Liver (tissue), 9 donors: Measurements from ENCODE around the gene CEND1. TPM values are rescaled to one million over a fixed set of nuclear protein-coding genes. Genes with fewer than 3 reads are reported as not detected.

Experiments used
- DNase-seq: peaks from one replicate; pipeline ENCODE4 v3.0.0-alpha.2; 2017; ENCODE audit warnings: low spot score
- H3K27ac ChIP-seq, 2 donors: one replicate each; pipeline ENCODE4 v1.7.0; 2013; ENCODE audit warnings: inconsistent platforms in 2 of 2, low read length in 2 of 2, control low read depth in 1 of 2, low read depth in 1 of 2, mild to moderate bottlenecking in 1 of 2
- H3K27me3 ChIP-seq, 4 donors: one replicate each; pipeline versions ENCODE4 v1.6.1 to v1.7.0; 2013; ENCODE audit warnings: low read length in 3 of 4, inconsistent platforms in 1 of 4, mild to moderate bottlenecking in 1 of 4, moderate library complexity in 1 of 4; ENCODE audit not compliant: control insufficient read depth in 4 of 4, insufficient read depth in 4 of 4
- H3K36me3 ChIP-seq, 4 donors: one replicate each; pipeline versions ENCODE4 v1.6.1 to v1.7.0; 2013; ENCODE audit warnings: low read length in 3 of 4, mild to moderate bottlenecking in 3 of 4, low read depth in 1 of 4, moderate library complexity in 1 of 4; ENCODE audit not compliant: control insufficient read depth in 4 of 4, insufficient read depth in 3 of 4
- H3K4me1 ChIP-seq, 4 donors: one replicate each; pipeline versions ENCODE4 v1.6.1 to v1.7.0; 2013; ENCODE audit warnings: low read length in 3 of 4, mild to moderate bottlenecking in 3 of 4, moderate library complexity in 1 of 4; ENCODE audit not compliant: control insufficient read depth in 4 of 4, insufficient read depth in 4 of 4
- H3K4me3 ChIP-seq, 3 donors: one replicate each; pipeline versions ENCODE4 v1.6.1 to v1.7.0; 2013; ENCODE audit warnings: low read length in 3 of 3, control low read depth in 1 of 3, low read depth in 1 of 3, mild to moderate bottlenecking in 1 of 3
- H3K9ac ChIP-seq, 2 donors: one replicate each; pipeline ENCODE4 v1.7.0; 2013; ENCODE audit warnings: low read length in 2 of 2, mild to moderate bottlenecking in 2 of 2, moderate library complexity in 2 of 2, control low read depth in 1 of 2, low read depth in 1 of 2
- H3K9me3 ChIP-seq, 4 donors: one replicate each; pipeline versions ENCODE4 v1.6.1 to v1.7.0; 2013; ENCODE audit warnings: low read length in 3 of 4; ENCODE audit not compliant: control insufficient read depth in 4 of 4
- FOXA2 ChIP-seq: IDR thresholded peaks from 2 replicates; pipeline ENCODE4 v1.6.1; 2016; ENCODE audit warnings: antibody characterized with exemption
- RAD21 ChIP-seq, 2 donors: IDR thresholded peaks; 2 replicates each; pipeline ENCODE4 v1.6.1; 2016; ENCODE audit warnings: antibody characterized with exemption in 2 of 2, mild to moderate bottlenecking in 2 of 2
- RXRA ChIP-seq, 2 donors: IDR thresholded peaks; 2 replicates each; pipeline ENCODE4 v1.6.1; 2017 to 2018; ENCODE audit warnings: antibody characterized with exemption in 2 of 2, mild to moderate bottlenecking in 1 of 2
- TAF1 ChIP-seq: conservative IDR thresholded peaks from 2 replicates; pipeline ENCODE4 v1.6.1; 2016; ENCODE audit warnings: antibody characterized with exemption, mild to moderate bottlenecking
- WGBS: extraction: QIAGEN DNeasy Blood & Tissue Kit; methylation state at CpG from one replicate; pipeline ENCODE4 v1.1.7; 2013; 5-methylcytosine and 5-hydroxymethylcytosine counted together
- polyA plus RNA-seq, 2 donors: library from polyadenylated mRNA; stranded (reverse) in 1 of 2; unstranded in 1 of 2; fragments of 200-250 nt in 1 of 2; fragments of >200 nt in 1 of 2; fragmentation: Nextera tagmentation in 1 of 2; extraction: Ambion mirVana in 1 of 2; gene quantifications; one replicate each; pipeline versions ENCODE4 v1.2.1 to v1.2.3, GENCODE V29; 2013 to 2015
- total RNA-seq, 2 donors: library from RNA; depleted of rRNA; stranded (reverse); fragments of >200 nt; gene quantifications; one replicate each; pipeline ENCODE4 v1.2.3, GENCODE V29; 2014
- TF ChIP-seq, protein P1 (sequence below): IDR thresholded peaks from 2 replicates; pipeline ENCODE4 v1.6.1; 2016; ENCODE audit warnings: antibody characterized with exemption
- TF ChIP-seq, protein P2 (sequence below): IDR thresholded peaks from 2 replicates; pipeline ENCODE4 v1.6.1; 2016; ENCODE audit warnings: antibody characterized with exemption, mild to moderate bottlenecking
- donor health status: healthy.
- donor health status: healthy.
- donor health status: healthy.
- donor health status: healthy.
- donor health status: healthy.

Gene CEND1
- total and polyA plus RNA-seq, 4 donors = not detected

DNA sequence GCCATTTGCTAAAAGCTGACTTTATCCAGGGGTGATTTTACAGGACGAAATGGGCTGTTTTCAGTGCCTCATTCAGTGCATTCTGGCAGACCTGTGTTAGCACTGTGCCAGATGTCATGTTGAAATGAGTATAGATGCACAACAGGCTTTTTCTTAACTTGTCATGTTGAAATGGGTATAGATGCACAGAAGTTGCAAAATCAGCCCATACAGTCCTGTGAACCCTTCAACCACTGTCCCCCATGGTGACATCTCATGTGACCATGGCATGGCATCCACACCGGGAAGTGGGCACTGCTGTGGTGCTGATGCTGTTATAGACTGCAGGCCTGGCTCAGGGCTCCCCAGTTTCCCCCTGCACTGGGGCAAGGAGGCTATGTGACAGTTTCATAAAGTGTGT lies 40.2 kb downstream of the CEND1 start:
- H3K27ac ChIP-seq = no peak overlapping the region
- DNase-seq = no peak
- TF ChIP-seq RXRA (IDR thresholded peaks at IDR 0.05) (peak in 1 of 2 donors; percentile 29), FOXA2 (no peak)
- TF ChIP-seq, protein P1, sequence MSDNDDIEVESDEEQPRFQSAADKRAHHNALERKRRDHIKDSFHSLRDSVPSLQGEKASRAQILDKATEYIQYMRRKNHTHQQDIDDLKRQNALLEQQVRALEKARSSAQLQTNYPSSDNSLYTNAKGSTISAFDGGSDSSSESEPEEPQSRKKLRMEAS = no peak
- H3K4me3 ChIP-seq = no peak overlapping the region
- H3K27me3 ChIP-seq = no peaks in the 10 kb centered on the region
- WGBS = 52% methylated on average over 2 of the region's 2 CpGs
- peaks cover 7 to 31% (median 24%) of the 10 kb centered on the region in 4 donors for H3K4me1 ChIP-seq
- H3K9ac ChIP-seq = no peak overlapping the region
- no peaks in the 10 kb centered on the region for H3K9me3 ChIP-seq
- no peaks in the 10 kb centered on the region for H3K36me3 ChIP-seq

GRCh38 chr11:748007-748359 lies 41.9 kb downstream of the CEND1 start:
- Histone ChIP-seq H3K4me1 (peaks cover 7 to 31% (median 23%) of the 10 kb centered on the region in 4 donors), H3K27ac (peak overlapping the region; percentile 56 to 72), H3K9ac (peak overlapping the region in 1 of 2 donors; percentile 77), H3K36me3 (no peaks in the 10 kb centered on the region), H3K4me3 (peak overlapping the region; percentile 44 to 99 (median 73)), H3K27me3 (no peaks in the 10 kb centered on the region), H3K9me3 (no peaks in the 10 kb centered on the region)
- TF ChIP-seq, protein P2, sequence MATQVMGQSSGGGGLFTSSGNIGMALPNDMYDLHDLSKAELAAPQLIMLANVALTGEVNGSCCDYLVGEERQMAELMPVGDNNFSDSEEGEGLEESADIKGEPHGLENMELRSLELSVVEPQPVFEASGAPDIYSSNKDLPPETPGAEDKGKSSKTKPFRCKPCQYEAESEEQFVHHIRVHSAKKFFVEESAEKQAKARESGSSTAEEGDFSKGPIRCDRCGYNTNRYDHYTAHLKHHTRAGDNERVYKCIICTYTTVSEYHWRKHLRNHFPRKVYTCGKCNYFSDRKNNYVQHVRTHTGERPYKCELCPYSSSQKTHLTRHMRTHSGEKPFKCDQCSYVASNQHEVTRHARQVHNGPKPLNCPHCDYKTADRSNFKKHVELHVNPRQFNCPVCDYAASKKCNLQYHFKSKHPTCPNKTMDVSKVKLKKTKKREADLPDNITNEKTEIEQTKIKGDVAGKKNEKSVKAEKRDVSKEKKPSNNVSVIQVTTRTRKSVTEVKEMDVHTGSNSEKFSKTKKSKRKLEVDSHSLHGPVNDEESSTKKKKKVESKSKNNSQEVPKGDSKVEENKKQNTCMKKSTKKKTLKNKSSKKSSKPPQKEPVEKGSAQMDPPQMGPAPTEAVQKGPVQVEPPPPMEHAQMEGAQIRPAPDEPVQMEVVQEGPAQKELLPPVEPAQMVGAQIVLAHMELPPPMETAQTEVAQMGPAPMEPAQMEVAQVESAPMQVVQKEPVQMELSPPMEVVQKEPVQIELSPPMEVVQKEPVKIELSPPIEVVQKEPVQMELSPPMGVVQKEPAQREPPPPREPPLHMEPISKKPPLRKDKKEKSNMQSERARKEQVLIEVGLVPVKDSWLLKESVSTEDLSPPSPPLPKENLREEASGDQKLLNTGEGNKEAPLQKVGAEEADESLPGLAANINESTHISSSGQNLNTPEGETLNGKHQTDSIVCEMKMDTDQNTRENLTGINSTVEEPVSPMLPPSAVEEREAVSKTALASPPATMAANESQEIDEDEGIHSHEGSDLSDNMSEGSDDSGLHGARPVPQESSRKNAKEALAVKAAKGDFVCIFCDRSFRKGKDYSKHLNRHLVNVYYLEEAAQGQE = peak; percentile 84
- no peak for TF ChIP-seq TAF1
- no peak for DNase-seq
- WGBS = 6% methylated on average over 18 of the region's 18 CpGs

DNA sequence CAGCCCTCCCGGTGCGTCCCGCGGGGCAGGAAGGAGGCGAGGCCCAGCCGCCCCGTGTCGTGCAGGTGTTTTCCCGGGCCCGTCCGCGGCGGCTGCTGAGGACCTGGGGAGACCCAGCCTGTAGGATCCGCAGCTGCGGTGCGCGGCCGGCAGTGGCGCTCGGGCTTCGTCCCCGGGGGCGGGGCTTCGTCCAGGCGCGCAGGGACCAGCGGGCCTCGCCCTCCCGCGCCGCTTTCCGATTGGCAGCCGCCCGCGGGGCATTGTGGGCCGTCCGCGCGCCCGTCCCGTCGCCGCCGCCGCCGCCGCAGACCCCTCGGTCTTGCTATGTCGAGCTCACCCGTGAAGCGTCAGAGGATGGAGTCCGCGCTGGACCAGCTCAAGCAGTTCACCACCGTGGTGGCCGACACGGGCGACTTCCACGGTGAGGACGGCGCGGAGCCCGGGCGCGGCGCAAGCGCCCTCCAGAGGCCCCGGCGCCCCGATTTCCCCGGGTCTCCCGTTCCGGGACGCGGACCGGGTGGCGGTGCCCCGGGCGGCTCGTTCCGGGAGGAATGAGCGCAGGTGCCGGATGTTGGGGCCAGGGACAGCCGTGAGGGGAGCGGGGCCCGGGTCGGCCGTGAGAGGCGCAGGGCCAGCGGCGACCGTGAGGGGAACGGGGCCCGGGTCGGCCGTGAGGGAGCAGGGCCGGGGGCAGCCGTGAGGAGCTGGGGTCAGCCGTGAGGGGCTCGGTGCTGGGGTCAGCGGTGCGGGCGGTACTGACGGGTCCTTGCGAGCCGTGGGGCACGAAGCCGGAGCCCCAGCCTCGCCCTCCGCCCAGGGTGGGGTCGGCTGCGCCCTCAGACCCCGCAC lies 42.5 kb downstream of the CEND1 start, which contains the start of gene TALDO1:
Gene TALDO1, plus strand, starts transcription at position 307 of the 849 bp plus-strand sequence. Its CDS starts 18 bp downstream, at position 325.
- DNase-seq = peak; percentile 93
- H3K9ac ChIP-seq = peak within 1 kb of the TSS; percentile 61 to 77
- H3K9me3 ChIP-seq = no peaks in the 10 kb centered on the region
- peak within 1 kb of the TSS; percentile 44 to 99 (median 73) for H3K4me3 ChIP-seq
- no peaks in the 10 kb centered on the region for H3K27me3 ChIP-seq
- H3K4me1 ChIP-seq = peaks cover 7 to 31% (median 23%) of the 10 kb centered on the region in 4 donors
- WGBS = under 1% methylated on average over 112 of the region's 112 CpGs
- H3K27ac ChIP-seq = peak within 1 kb of the TSS; percentile 56 to 72
- TF ChIP-seq TAF1 = no peak
- peak in 1 of 2 donors; percentile 16 for TF ChIP-seq RAD21 (IDR thresholded peaks at IDR 0.05)
- no peaks in the 10 kb centered on the region for H3K36me3 ChIP-seq
